Pancreas (tissue), 10 donors: Measurements from ENCODE around the gene NPR3. TPM values are rescaled to one million over a fixed set of nuclear protein-coding genes. Genes with fewer than 3 reads are reported as not detected.
A peak's percentile ranks its signal among the peaks of the same experiment; 100 is the strongest.

Source experiments
- ATAC-seq, 4 donors: fragments of 200-7000 bp; cut with Tn5 transposase; one replicate each; pipeline versions ENCODE4 v1.8.0 to v1.9.1; 2020; ENCODE audit warnings: mild to moderate bottlenecking in 4 of 4, moderate library complexity in 4 of 4
- DNase-seq, 6 donors: peaks; one replicate each; pipeline ENCODE4 v3.0.0-alpha.2; 2020
- FAIRE-seq: peaks from 2 replicates; lab custom pipeline; 2012; peaks lifted over from hg19 to GRCh38; lab: Jason Lieb, UNC
- H3K27ac ChIP-seq, 4 donors: fragments of 200-600 bp; sonication (generic); 1 replicate in 3 of 4; 2 replicates in 1 of 4; pipeline versions ENCODE4 v1.5.0 to v1.8.0; 2020
- H3K27me3 ChIP-seq, 4 donors: fragments of 200-600 bp; one replicate each; pipeline ENCODE4 v1.8.0; 2021
- H3K36me3 ChIP-seq, 3 donors: fragments of 200-600 bp; sonication (generic) in 1 of 3; one replicate each; pipeline versions ENCODE4 v1.5.0 to v1.8.0; 2020 to 2021
- H3K4me1 ChIP-seq, 3 donors: fragments of 200-600 bp; one replicate each; pipeline ENCODE4 v1.8.0; 2021
- H3K4me3 ChIP-seq, 4 donors: fragments of 200-600 bp; sonication (generic) in 2 of 4; one replicate each; pipeline versions ENCODE4 v1.5.0 to v1.8.0; 2020 to 2021
- H3K9me3 ChIP-seq, 4 donors: fragments of 200-600 bp; one replicate each; pipeline ENCODE4 v1.8.0; 2021
- CTCF ChIP-seq, 4 donors: fragments of 200-600 bp; sonication (generic) in 3 of 4; IDR thresholded peaks; one replicate each; pipeline versions ENCODE4 v1.5.0 to v1.8.0; 2021; ENCODE audit warnings: antibody characterized with exemption in 4 of 4
- WGBS, 2 donors: extraction: QIAGEN DNeasy Blood & Tissue Kit; methylation state at CpG; one replicate each; pipeline ENCODE4 v1.1.7; 2013; 5-methylcytosine and 5-hydroxymethylcytosine counted together
- intact Hi-C, 3 donors: fragments of 100-400 bp; cut with DNase I; formaldehyde crosslinking; loops; one replicate each; pipeline versions ENCODE4 v1.11.1 to v1.14.2; 2022
- polyA plus RNA-seq, 2 donors: library from polyadenylated mRNA; stranded (reverse); fragments of 200-250 nt; gene quantifications; one replicate each; pipeline ENCODE4 v1.2.3, GENCODE V29; 2013
- total RNA-seq, 6 donors: library from RNA; stranded (reverse); fragmentation: NEBNext Ultra II Directional in 4 of 6; extraction: Animal tissue kit (Norgen Biotek cat#: 25700) in 4 of 6; gene quantifications; one replicate each; pipeline versions ENCODE4 v1.2.1 to v1.2.4, GENCODE V29; 2021 to 2023
- donor health status: healthy with polysubstance abuse.
- donor health status: DM: no; HTN: no; CAD: no; lungs with moderate emphysema.
- donor health status: DM: no; HTN: no; CAD: no.
- donor health status: control.
- donor health status: control.
- donor health status: Bipolar disorder and iron deficiency.
- donor health status: DM: yes; HTN: yes; CAD: no.
- donor health status: DM: no; HTN: no; CAD: no.
- donor health status: DM: no; HTN: no; CAD: no.
- donor health status: DM: yes; HTN: yes; CAD: no.

Gene NPR3
- total and polyA plus RNA-seq, 8 donors: 0.25 to 1.3 (median 0.54) TPM

GRCh38 chr5:32814620-32815019 is 103.5 kb downstream of the NPR3 start:
- Histone ChIP-seq H3K27me3 (no peaks in the 10 kb centered on the region), H3K9me3 (no peaks in the 10 kb centered on the region), H3K4me1 (peaks cover 0 to 6% (median 0%) of the 10 kb centered on the region in 3 donors), H3K27ac (no peak overlapping the region), H3K4me3 (no peak overlapping the region), H3K36me3 (no peaks in the 10 kb centered on the region)
- ATAC-seq (peak in 1 of 4 donors; percentile 16), FAIRE-seq (no peak), DNase-seq (no peak)
- intact Hi-C loops: no loop called here
- TF ChIP-seq CTCF (IDR thresholded peaks at IDR 0.05): no peak

- intact Hi-C loops: no loop called here
- no peaks in the 10 kb centered on the region for H3K9me3 ChIP-seq
- WGBS, 2 donors: 42 to 52% methylated on average over 1 of the region's 1 CpG
- ATAC-seq (no peak), DNase-seq (no peak), FAIRE-seq (no peak)
- H3K36me3 ChIP-seq: no peaks in the 10 kb centered on the region
- H3K27ac ChIP-seq: no peak overlapping the region
- peaks cover 0 to 17% (median 5%) of the 10 kb centered on the region in 3 donors for H3K4me1 ChIP-seq
- no peaks in the 10 kb centered on the region for H3K27me3 ChIP-seq
- TF ChIP-seq CTCF (IDR thresholded peaks at IDR 0.05): no peak
- H3K4me3 ChIP-seq: no peak overlapping the region
These were observed 116.9 kb downstream of the NPR3 start for GRCh38 chr5:32827981-32828380.

- Histone ChIP-seq H3K27me3 (no peaks in the 10 kb centered on the region), H3K27ac (no peak overlapping the region), H3K36me3 (no peaks in the 10 kb centered on the region), H3K4me3 (no peak overlapping the region), H3K4me1 (peaks cover 0 to 17% (median 5%) of the 10 kb centered on the region in 3 donors), H3K9me3 (no peaks in the 10 kb centered on the region)
- FAIRE-seq (no peak), ATAC-seq (no peak), DNase-seq (no peak)
- intact Hi-C loops: no loop called here
- WGBS, 2 donors: 58 to 77% methylated on average over 2 of the region's 2 CpGs
- TF ChIP-seq CTCF (IDR thresholded peaks at IDR 0.05): no peak
These were observed 117.4 kb downstream of the NPR3 start for GRCh38 chr5:32828492-32828891.

- Histone ChIP-seq H3K4me1 (peaks cover 0 to 17% (median 5%) of the 10 kb centered on the region in 3 donors), H3K36me3 (no peaks in the 10 kb centered on the region), H3K9me3 (no peaks in the 10 kb centered on the region), H3K27me3 (no peaks in the 10 kb centered on the region), H3K27ac (no peak overlapping the region), H3K4me3 (no peak overlapping the region)
- DNase-seq (no peak), ATAC-seq (peak in 3 of 4 donors; percentile 31 to 84 (median 77)), FAIRE-seq (no peak)
- WGBS, 2 donors: 13 to 59% methylated on average over 1 of the region's 1 CpG
- intact Hi-C loops: no loop called here
- TF ChIP-seq CTCF (IDR thresholded peaks at IDR 0.05): no peak
These were observed 120.5 kb downstream of the NPR3 start for GRCh38 chr5:32831624-32832023.

- H3K36me3 ChIP-seq: no peaks in the 10 kb centered on the region
- intact Hi-C loops: no loop called here
- ATAC-seq: peak in 3 of 4 donors; percentile 49 to 90 (median 77)
- WGBS, 2 donors: 8 to 40% methylated on average over 1 of the region's 1 CpG
- no peak overlapping the region for H3K27ac ChIP-seq
- peak in 2 of 6 donors; percentile 17 to 37 for DNase-seq
- FAIRE-seq: no peak
- H3K9me3 ChIP-seq: no peaks in the 10 kb centered on the region
- no peak for TF ChIP-seq CTCF (IDR thresholded peaks at IDR 0.05)
- no peak overlapping the region for H3K4me3 ChIP-seq
- no peaks in the 10 kb centered on the region for H3K27me3 ChIP-seq
- H3K4me1 ChIP-seq: peaks cover 0 to 17% (median 5%) of the 10 kb centered on the region in 3 donors
These were observed 122.0 kb downstream of the NPR3 start for GRCh38 chr5:32833127-32833526.
